ENCODE results near the gene RFESD.
"Not testable (repeated sequence)": the region's sequence is repeated elsewhere in the genome, so short reads cannot be mapped to it uniquely, and the experiment has no call there.

Gene RFESD

GRCh38 chr5:95626701-95627100 is 19.9 kb upstream of the RFESD start:
- no peak for DNase-seq
- in situ Hi-C loops (cut with MboI; ENCODE audit: low pct_unique_long_range_greater_than_20kb, low sequenced_read_pairs), result no loop called here

GRCh38 chr5:95627971-95628810 is 18.4 kb upstream of the RFESD start:
- in situ Hi-C loops (cut with MboI; ENCODE audit: low pct_unique_long_range_greater_than_20kb, low sequenced_read_pairs), result no loop called here
- DNase-seq, result no peak

DNA sequence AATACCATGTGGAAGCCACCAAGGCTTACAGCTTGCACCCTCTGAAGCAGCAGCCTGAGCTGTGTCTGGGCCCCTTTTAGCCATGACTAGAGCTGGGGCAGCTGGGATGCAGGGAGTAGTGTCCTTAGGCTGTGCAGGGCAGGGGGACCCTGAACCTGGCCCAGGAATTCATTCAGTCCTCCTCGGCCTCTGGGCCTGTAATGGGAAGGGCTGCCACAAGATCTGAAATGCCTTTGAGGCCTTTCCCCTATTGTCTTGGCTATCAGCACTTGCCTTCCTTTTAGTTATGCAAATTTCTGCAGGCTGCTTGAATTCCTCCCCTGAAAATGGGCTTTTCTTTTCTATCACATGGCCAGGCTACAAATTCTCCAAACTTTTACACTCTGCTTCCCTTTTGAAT is 17.6 kb upstream of the RFESD start:
- DNase-seq, result no peak

DNA sequence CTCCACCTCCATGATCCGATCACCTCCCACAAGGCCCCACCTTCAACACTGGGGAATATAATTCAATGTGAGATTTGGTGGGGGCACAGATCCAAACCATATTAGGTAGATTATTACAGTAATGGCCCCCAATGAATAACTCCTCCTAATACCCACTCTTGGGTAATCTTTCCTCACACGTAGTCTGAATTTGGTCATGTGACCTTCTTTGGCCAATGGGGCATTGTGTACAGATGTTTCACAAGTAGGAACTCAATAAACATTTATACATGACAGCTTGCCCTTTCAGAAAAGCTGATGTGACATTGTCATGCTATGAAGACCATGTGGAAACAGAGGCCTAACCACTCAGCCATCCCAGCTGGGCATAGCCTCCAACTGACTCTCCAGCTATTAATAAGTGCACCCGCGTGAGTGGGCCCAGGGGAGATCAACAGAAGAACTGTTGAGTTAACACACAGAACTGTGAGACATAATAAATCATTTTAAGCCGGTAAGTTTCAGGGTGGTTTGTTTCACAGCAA is 16.1 kb upstream of the RFESD start:
- in situ Hi-C loops (cut with MboI; ENCODE audit: low pct_unique_long_range_greater_than_20kb, low sequenced_read_pairs), result no loop called here
- no peak for DNase-seq

More for the DNA sequence above, 17.6 kb upstream of the RFESD start:
- in situ Hi-C loops (cut with MboI; ENCODE audit: low pct_unique_long_range_greater_than_20kb, low sequenced_read_pairs), result no loop called here

GRCh38 chr5:95631255-95631958 is 15.2 kb upstream of the RFESD start:
- DNase-seq, result no peak
- in situ Hi-C loops (cut with MboI; ENCODE audit: low pct_unique_long_range_greater_than_20kb, low sequenced_read_pairs), result no loop called here

DNA sequence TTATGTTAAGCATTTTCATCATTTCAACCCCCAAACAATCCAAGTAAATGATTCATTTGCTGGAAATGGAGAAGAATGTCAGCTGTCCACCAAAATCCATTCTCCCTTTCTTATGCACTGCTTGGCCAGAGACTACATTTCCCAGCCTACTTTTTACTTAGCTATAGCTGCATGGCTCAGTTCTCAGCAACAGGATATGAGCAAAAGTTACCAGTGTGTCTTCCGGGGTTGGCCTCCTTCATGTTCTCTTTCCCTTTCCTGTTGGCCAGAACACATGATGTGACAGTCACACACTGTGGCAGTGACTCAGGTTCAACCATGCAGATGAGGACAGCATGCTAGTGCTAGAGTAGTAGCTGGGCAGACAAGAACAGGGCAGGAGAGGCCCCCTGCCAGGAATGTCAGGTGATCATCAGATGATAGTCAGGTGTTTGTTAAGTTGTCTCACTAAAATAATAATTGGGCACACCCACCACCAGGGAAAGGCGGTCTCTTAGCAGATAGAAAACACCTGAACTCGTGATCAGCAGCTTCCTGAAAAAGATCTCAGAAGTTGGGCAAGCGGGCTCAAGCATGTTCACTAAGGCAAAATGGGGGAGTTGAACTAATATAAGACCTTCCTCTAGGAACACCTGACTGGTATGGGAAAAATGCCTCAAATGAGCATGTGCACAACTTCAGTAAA is 14.4 kb upstream of the RFESD start:
- DNase-seq, result peak; percentile 51
- in situ Hi-C loops (cut with MboI; ENCODE audit: low pct_unique_long_range_greater_than_20kb, low sequenced_read_pairs), result no loop called here

- DNase-seq; in situ Hi-C loops (cut with MboI; ENCODE audit: low pct_unique_long_range_greater_than_20kb, low sequenced_read_pairs): not testable (repeated sequence)
Observed at GRCh38 chr5:95632942-95633341, 13.6 kb upstream of the RFESD start.

- in situ Hi-C loops (cut with MboI; ENCODE audit: low pct_unique_long_range_greater_than_20kb, low sequenced_read_pairs), result no loop called here
- DNase-seq, result no peak
Observed at GRCh38 chr5:95633671-95634070, 12.9 kb upstream of the RFESD start.

- in situ Hi-C loops (cut with MboI; ENCODE audit: low pct_unique_long_range_greater_than_20kb, low sequenced_read_pairs), result no loop called here
- no peak for DNase-seq
Observed at GRCh38 chr5:95634081-95634480, 12.5 kb upstream of the RFESD start.

DNA sequence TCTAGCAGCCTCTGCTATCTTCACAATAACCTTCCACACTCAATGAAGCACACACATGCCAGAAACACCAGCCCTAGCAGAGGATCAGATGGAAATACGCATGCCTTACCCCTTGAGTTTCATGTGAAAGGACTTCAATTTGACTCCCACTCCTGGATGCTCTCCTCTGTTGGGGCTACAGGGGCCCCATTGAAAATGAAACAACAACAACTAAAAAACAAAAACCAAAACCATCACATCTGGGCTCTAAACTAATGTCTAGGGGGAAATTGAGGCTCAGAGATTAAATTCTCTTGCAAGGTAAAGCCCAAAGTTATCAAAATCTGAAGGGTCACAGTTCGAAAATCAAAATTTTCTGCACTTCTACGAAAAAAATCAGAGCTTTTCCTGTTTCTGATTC is 7.9 kb upstream of the RFESD start:
- DNase-seq, result no peak
- in situ Hi-C loops (cut with MboI; ENCODE audit: low pct_unique_long_range_greater_than_20kb, low sequenced_read_pairs), result no loop called here

DNA sequence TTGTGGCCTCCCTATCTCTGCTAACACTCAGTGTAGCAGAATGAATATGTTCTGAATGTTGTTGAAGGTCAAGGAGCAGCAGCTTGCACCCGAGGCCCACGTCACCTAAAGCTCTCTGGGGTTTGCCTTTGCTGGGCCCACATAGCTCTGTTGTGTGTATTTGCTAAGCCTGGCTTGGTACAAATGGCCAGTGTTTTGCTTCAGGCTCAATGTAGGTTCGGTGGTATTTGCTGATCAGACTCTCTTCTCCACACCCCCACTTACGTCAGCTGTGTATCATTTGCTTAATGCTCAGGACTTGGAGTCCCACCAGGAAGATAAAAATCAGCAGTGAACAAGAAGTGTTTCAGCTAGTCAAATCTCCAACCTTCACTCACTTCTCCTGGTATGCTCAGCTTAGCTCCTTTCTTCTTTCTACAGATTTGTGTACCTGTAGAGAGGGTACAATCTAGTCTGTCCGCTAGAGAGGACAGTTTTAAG is 4.8 kb upstream of the RFESD start:
- in situ Hi-C loops (cut with MboI; ENCODE audit: low pct_unique_long_range_greater_than_20kb, low sequenced_read_pairs), result no loop called here
- no peak for DNase-seq

DNA sequence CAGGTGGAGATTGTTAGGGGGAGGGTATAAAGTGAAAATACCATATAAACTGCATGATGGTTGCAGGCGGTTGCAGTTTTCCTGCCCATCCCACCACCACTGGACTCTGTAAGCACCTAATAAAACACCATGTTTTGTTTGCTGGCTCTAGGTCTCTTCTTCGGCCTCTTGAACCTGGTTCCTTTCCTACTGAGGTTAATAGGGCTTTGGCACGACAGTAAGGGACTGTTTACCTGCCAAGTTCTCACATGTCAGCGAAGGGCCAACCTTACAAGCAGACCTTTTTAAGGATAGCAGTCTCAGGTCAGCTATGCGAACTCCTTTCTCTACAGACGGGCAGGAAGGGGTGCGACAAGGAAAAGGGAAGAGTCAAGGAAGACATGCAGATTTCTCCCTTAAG is 3.4 kb upstream of the RFESD start:
- no peak for DNase-seq
- in situ Hi-C loops (cut with MboI; ENCODE audit: low pct_unique_long_range_greater_than_20kb, low sequenced_read_pairs), result no loop called here

- in situ Hi-C loops (cut with MboI; ENCODE audit: low pct_unique_long_range_greater_than_20kb, low sequenced_read_pairs), result no loop called here
- peak; percentile 77 for DNase-seq
Observed at GRCh38 chr5:95644351-95645042, 2.1 kb upstream of the RFESD start.

DNA sequence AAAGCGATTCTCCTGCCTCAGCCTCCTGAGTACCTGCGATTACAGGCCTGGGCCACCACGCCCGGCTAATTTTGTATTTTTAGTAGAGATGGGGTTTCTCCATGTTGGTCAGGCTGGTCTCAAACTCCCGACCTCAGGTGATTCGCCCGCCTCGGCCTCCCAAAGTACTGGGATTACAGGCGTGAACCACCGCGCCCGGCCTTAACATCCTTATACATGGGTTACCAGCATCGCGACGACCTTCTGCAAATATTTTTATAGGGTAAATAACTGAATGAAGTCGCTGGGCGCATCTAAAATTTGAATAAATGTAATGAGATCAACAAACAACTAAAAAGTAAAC is 380 bp upstream of the RFESD start:
- DNase-seq; in situ Hi-C loops (cut with MboI; ENCODE audit: low pct_unique_long_range_greater_than_20kb, low sequenced_read_pairs): not testable (repeated sequence)

- in situ Hi-C loops (cut with MboI; ENCODE audit: low pct_unique_long_range_greater_than_20kb, low sequenced_read_pairs), result no loop called here
- peak; percentile 37 for DNase-seq
Observed at GRCh38 chr5:95647886-95648860, 1.6 kb downstream of the RFESD start.

GRCh38 chr5:95649274-95649673 is 2.7 kb downstream of the RFESD start:
- in situ Hi-C loops (cut with MboI; ENCODE audit: low pct_unique_long_range_greater_than_20kb, low sequenced_read_pairs), result no loop called here
- no peak for DNase-seq

DNA sequence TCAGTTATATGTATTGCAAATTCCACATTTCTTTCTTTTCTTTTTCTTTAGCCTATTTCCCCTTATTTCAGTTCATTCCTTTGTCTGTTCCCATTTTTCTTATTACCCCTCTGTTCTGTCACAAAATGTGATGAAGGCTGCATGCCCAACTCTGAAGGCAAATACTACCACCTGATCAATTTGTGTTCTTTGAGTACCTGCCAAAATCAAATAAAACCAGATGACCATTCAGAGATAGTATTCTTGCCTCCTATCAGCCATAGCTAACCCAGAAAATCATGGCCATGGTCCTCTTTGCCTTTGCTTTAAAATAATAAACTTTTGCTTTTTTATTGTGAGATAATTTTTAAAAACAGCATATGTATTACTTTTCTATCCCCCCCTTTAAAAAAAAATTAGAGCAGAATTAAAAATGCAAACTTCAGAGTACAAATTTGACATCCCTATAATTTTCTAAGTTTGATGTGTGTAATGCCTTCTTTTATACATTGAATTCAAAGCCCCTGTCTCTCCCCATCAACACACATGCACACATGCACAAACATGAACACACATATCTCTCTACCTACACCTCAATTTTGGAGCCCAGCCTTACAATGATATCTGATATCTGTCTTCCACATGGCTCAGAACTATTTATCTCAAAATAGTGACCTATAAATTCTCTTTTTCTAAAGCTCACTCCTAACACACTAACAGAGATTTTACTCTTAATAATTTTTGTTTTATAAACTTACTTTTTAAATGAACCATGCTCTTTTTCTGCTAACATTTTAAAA is 3.5 kb downstream of the RFESD start:
- DNase-seq, result no peak
- in situ Hi-C loops (cut with MboI; ENCODE audit: low pct_unique_long_range_greater_than_20kb, low sequenced_read_pairs), result loop anchor here (25.0 kb wide), 1 partner anchor 187 kb away; no protein-coding TSS in a partner anchor

Measured in KBM-7 (cell line).